K562 (cell line): ENCODE results near the gene USH2A. TPM values are rescaled to one million over a fixed set of nuclear protein-coding genes. Genes with fewer than 3 reads are reported as not detected.

ENCODE experiments used
- AFF4 ChIP-seq: sonication (generic); formaldehyde crosslinking; IDR thresholded peaks from 2 replicates; pipeline ENCODE4 v1.8.0; 2023; ENCODE audit warnings: mild to moderate bottlenecking, missing genetic modification reagents
- CREB1 ChIP-seq, 2 experiments: sonication (generic) in 1 of 2; formaldehyde crosslinking in 1 of 2; IDR thresholded peaks; 2 replicates each; pipeline versions ENCODE4 v1.6.1 to v1.8.0; 2012 to 2022; ENCODE audit warnings: inconsistent platforms in 1 of 2, mild to moderate bottlenecking in 1 of 2, missing genetic modification reagents in 1 of 2, moderate library complexity in 1 of 2
- CREM ChIP-seq: IDR thresholded peaks from 2 replicates; pipeline ENCODE4 v1.6.1; 2014; ENCODE audit warnings: antibody characterized with exemption, low read depth
- FOXA3 ChIP-seq, 2 experiments: fragments of 450-650 bp in 1 of 2; sonication (generic) in 1 of 2; formaldehyde crosslinking; IDR thresholded peaks in 1 of 2; conservative IDR thresholded peaks in 1 of 2; 2 replicates each; pipeline versions ENCODE4 v1.4.0 to v1.8.0; 2020 to 2022; ENCODE audit warnings: mild to moderate bottlenecking in 2 of 2, missing genetic modification reagents in 1 of 2
- NELFE ChIP-seq: IDR thresholded peaks from 2 replicates; pipeline ENCODE4 v1.6.1; 2011; ENCODE audit warnings: mild to moderate bottlenecking; ENCODE audit not compliant: insufficient read depth, insufficient read length
- RUNX1 ChIP-seq: sonication (generic); IDR thresholded peaks from 2 replicates; pipeline ENCODE4 v1.6.1; 2016; ENCODE audit warnings: antibody characterized with exemption, low read depth
- SOX6 ChIP-seq: fragments of 450-650 bp; IDR thresholded peaks from 2 replicates; pipeline ENCODE4 v1.6.1; 2014; ENCODE audit warnings: mild to moderate bottlenecking
- TEAD4 ChIP-seq, 2 experiments: sonication (generic) in 1 of 2; formaldehyde crosslinking in 1 of 2; IDR thresholded peaks; 2 replicates each; pipeline versions ENCODE4 v1.6.1 to v1.8.0; 2012 to 2022; ENCODE audit warnings: borderline replicate concordance in 1 of 2, inconsistent platforms in 1 of 2, low read length in 1 of 2, mild to moderate bottlenecking in 1 of 2, missing genetic modification reagents in 1 of 2
- ZNF699 ChIP-seq: fragments of 250-450 bp; sonication (Bioruptor Pico); IDR thresholded peaks from 2 replicates; pipeline ENCODE4 v1.8.0; 2021; ENCODE audit warnings: mild to moderate bottlenecking, moderate library complexity; ENCODE audit not compliant: insufficient replicate concordance
- polyA plus RNA-seq, 8 experiments: library from polyadenylated mRNA; depleted of rRNA in 4 of 8; stranded (reverse) in 5 of 8; unstranded in 3 of 8; fragments of >200 nt; fragmentation: Nextera tagmentation in 2 of 8; fragmentation: Illumina TruSeq in 1 of 8; extraction: Ambion mirVana in 2 of 8; extraction: Trizol in 1 of 8; gene quantifications; 2 replicates each; pipeline versions ENCODE4 v1.2.1 to v1.2.3, GENCODE V29; 2011 to 2014; ENCODE audit warnings: inconsistent platforms in 1 of 8, missing spikeins in 1 of 8
- total RNA-seq, 7 experiments: library from RNA; depleted of rRNA in 6 of 7; stranded (reverse); fragments of >200 nt in 6 of 7; fragmentation: Illumina TruSeq in 2 of 7; extraction: Trizol in 2 of 7; gene quantifications; 2 replicates each; pipeline versions ENCODE4 v1.2.1 to v1.2.3, GENCODE V29; 2011 to 2021; ENCODE audit warnings: low replicate concordance in 1 of 7

The USH2A gene
- total and polyA plus RNA-seq, 9 of the 15 experiments (the other 6 are each of a cell fraction or from before 2014, with no cell fraction given): under 0.01 TPM; not detected in 7

GRCh38 chr1:215647738-215648137, 775.5 kb downstream of the USH2A start (continued):
- TF ChIP-seq TEAD4 (IDR thresholded peaks at IDR 0.05; ENCODE audit: low read length) (peak; percentile 60), TEAD4 (CRISPR knock-in tag; IDR thresholded peaks at IDR 0.05; ENCODE audit: borderline replicate concordance) (no peak), RUNX1 (no peak), AFF4 (CRISPR knock-in tag) (no peak), NELFE (no peak), CREM (0 out of 2 replicates have a peak, but pooled peaks have one; percentile 17), FOXA3 (CRISPR knock-in tag; conservative IDR thresholded peaks at IDR 0.05 in 1 of 2, IDR thresholded peaks at IDR 0.05 in 1 of 2) (0 out of 4 replicates have a peak, but pooled peaks of 1 of the 2 experiments have one; percentile 7), SOX6 (no peak), ZNF699 (CRISPR knock-in tag) (no peak), CREB1 (IDR thresholded peaks at IDR 0.05) (no peak), CREB1 (CRISPR knock-in tag; IDR thresholded peaks at IDR 0.05) (peak; percentile 44; the same call in 1 of the 2 replicates)
